Heart left ventricle (tissue), 16 donors: ENCODE data around the gene RAD51B. TPM values are rescaled to one million over a fixed set of nuclear protein-coding genes. Genes with fewer than 3 reads are reported as not detected.

Source experiments
- ATAC-seq, 4 donors: fragments of 200-7000 bp; cut with Tn5 transposase; one replicate each; pipeline ENCODE4 v1.9.1; 2020 to 2022; ENCODE audit warnings: moderate library complexity in 4 of 4, mild to moderate bottlenecking in 3 of 4, moderate number of reproducible peaks in 1 of 4
- DNase-seq, 5 donors: peaks; one replicate each; pipeline ENCODE4 v3.0.0-alpha.2; 2020
- H3K27ac ChIP-seq, 12 donors: fragments of 200-600 bp; sonication (generic) in 4 of 12; one replicate each; pipeline versions ENCODE4 v1.5.0 to v1.8.0; 2016 to 2022; ENCODE audit warnings: mild to moderate bottlenecking in 2 of 12
- H3K27me3 ChIP-seq, 9 donors: fragments of 200-600 bp; sonication (generic) in 2 of 9; one replicate each; pipeline versions ENCODE4 v1.5.1 to v1.8.0; 2016 to 2022; ENCODE audit warnings: mild to moderate bottlenecking in 3 of 9
- H3K36me3 ChIP-seq, 9 donors: fragments of 200-600 bp; sonication (generic) in 2 of 9; one replicate each; pipeline versions ENCODE4 v1.5.0 to v1.8.0; 2018 to 2022; ENCODE audit warnings: mild to moderate bottlenecking in 2 of 9
- H3K4me1 ChIP-seq, 12 donors: fragments of 200-600 bp; sonication (generic) in 4 of 12; one replicate each; pipeline versions ENCODE4 v1.5.0 to v1.8.0; 2016 to 2022; ENCODE audit warnings: mild to moderate bottlenecking in 3 of 12
- H3K4me3 ChIP-seq, 12 donors: fragments of 200-600 bp; sonication (generic) in 4 of 12; one replicate each; pipeline versions ENCODE4 v1.5.0 to v1.8.0; 2017 to 2022; ENCODE audit warnings: mild to moderate bottlenecking in 9 of 12, moderate library complexity in 4 of 12
- H3K9me3 ChIP-seq, 12 donors: fragments of 200-600 bp; sonication (generic) in 4 of 12; one replicate each; pipeline versions ENCODE4 v1.5.0 to v1.8.0; 2016 to 2022; ENCODE audit warnings: mild to moderate bottlenecking in 1 of 12
- CTCF ChIP-seq, 12 donors: fragments of 200-600 bp; sonication (generic) in 4 of 12; IDR thresholded peaks; one replicate each; pipeline versions ENCODE4 v1.5.0 to v1.8.0; 2018 to 2022; ENCODE audit warnings: antibody characterized with exemption in 12 of 12, mild to moderate bottlenecking in 5 of 12
- POLR2A ChIP-seq, 2 donors: fragments of 450-650 bp; IDR thresholded peaks; one replicate each; pipeline ENCODE4 v1.6.1; 2017; ENCODE audit warnings: antibody characterized with exemption in 2 of 2, mild to moderate bottlenecking in 2 of 2, moderate library complexity in 2 of 2
- WGBS, 4 donors: extraction: QIAGEN DNeasy Blood & Tissue Kit in 2 of 4; methylation state at CpG; one replicate each; pipeline versions ENCODE4 v1.1.5 to v1.1.7; 2013 to 2018; 5-methylcytosine and 5-hydroxymethylcytosine counted together
- intact Hi-C, 10 donors: fragments of 100-400 bp; cut with DNase I; formaldehyde crosslinking; loops; one replicate each; pipeline versions ENCODE4 v1.11.1 to v1.14.2; 2022
- polyA plus RNA-seq, 2 donors: library from polyadenylated mRNA; stranded (reverse); fragments of 200-250 nt; gene quantifications; one replicate each; pipeline ENCODE4 v1.2.3, GENCODE V29; 2013
- total RNA-seq, 9 donors: library from RNA; depleted of rRNA in 2 of 9; stranded (reverse); fragments of >200 nt in 2 of 9; fragmentation: NEBNext Ultra II Directional in 3 of 9; extraction: Animal tissue kit (Norgen Biotek cat#: 25700) in 3 of 9; gene quantifications; one replicate each; pipeline versions ENCODE4 v1.1.0 to v1.2.4, GENCODE V29; 2016 to 2023
- donor health status: ischemic (EF 13 %, LVEDD 7.1; RV severe dilation, severe dysfunction).
- donor health status: healthy with polysubstance abuse.
- donor health status: DM: no; HTN: yes; CAD: no.
- donor health status: DM: no; HTN: no; CAD: no.
- donor health status: ischemic (EF 25% LVEDD 6.9; RV normal size, moderate dysfunction).
- donor health status: ischemic (EF 25% LVEDD 5.7; RV mildly dilated, moderate dysfunction).
- donor health status: healthy.
- donor health status: DM: yes; HTN: yes; CAD: no.
- donor health status: ischemic (EF 35%, LVEDD 5.7; RV mildly dilated, moderate dysfunction).
- donor health status: nonischemic (EF 11% LVEDD 7.7; RV severe dilation, severe dysfunction).
- donor health status: DM: yes; HTN: yes; CAD: no.
- donor health status: PGD.
- donor health status: ischemic (EF 29% LVEDD 5.4; RV normal size, mild dysfunction).
- donor health status: nonischemic (EF 23%, LVEDD 6.1; RV moderate dilation, normal function).

RAD51B gene
- total and polyA plus RNA-seq, 11 donors: 1.3 to 11.3 (median 3.2) TPM

GRCh38 chr14:68566075-68566474 lies 746.5 kb downstream of the RAD51B start:
- Histone ChIP-seq H3K36me3 (no peaks in the 10 kb centered on the region), H3K4me1 (peaks cover 7 to 84% (median 51%) of the 10 kb centered on the region in 12 donors), H3K4me3 (no peak overlapping the region), H3K9me3 (peaks cover 0 to 1% (median 0%) of the 10 kb centered on the region in 12 donors), H3K27me3 (no peaks in the 10 kb centered on the region), H3K27ac (peak overlapping the region in 7 of 12 donors; percentile 65 to 83 (median 79))
- intact Hi-C loops: no loop called here
- ATAC-seq (no peak), DNase-seq (no peak)
- TF ChIP-seq CTCF (IDR thresholded peaks at IDR 0.05): no peak
- TF ChIP-seq POLR2A (IDR thresholded peaks at IDR 0.05): no peak
- 89 to 97% (median 92%) methylated on average over 2 of the region's 2 CpGs for WGBS, 4 donors

- ATAC-seq (no peak), DNase-seq (peak in 1 of 5 donors; percentile 5)
- intact Hi-C loops: no loop called here
- no peaks in the 10 kb centered on the region for H3K36me3 ChIP-seq
- WGBS, 4 donors: 80 to 88% (median 83%) methylated on average over 9 to 13 of the region's 13 CpGs
- TF ChIP-seq CTCF (IDR thresholded peaks at IDR 0.05): no peak
- no peak for TF ChIP-seq POLR2A (IDR thresholded peaks at IDR 0.05)
- peak overlapping the region in 8 of 12 donors; percentile 1 to 73 (median 35) for H3K27ac ChIP-seq
- peaks cover 0 to 6% (median 0%) of the 10 kb centered on the region in 12 donors for H3K9me3 ChIP-seq
- H3K4me1 ChIP-seq: peaks cover 7 to 55% (median 36%) of the 10 kb centered on the region in 12 donors
- H3K27me3 ChIP-seq: no peaks in the 10 kb centered on the region
- H3K4me3 ChIP-seq: no peak overlapping the region
Observed at GRCh38 chr14:68568907-68569897, 749.6 kb downstream of the RAD51B start.

- ATAC-seq (peak; percentile 17 to 44 (median 27)), DNase-seq (peak in 1 of 5 donors; percentile 25)
- Histone ChIP-seq H3K9me3 (peaks cover 0 to 6% (median 0%) of the 10 kb centered on the region in 12 donors), H3K4me1 (peaks cover 7 to 52% (median 29%) of the 10 kb centered on the region in 12 donors), H3K4me3 (no peak overlapping the region), H3K27ac (peak overlapping the region in 9 of 12 donors; percentile 6 to 65 (median 17)), H3K36me3 (no peaks in the 10 kb centered on the region), H3K27me3 (no peaks in the 10 kb centered on the region)
- TF ChIP-seq CTCF (IDR thresholded peaks at IDR 0.05) (no peak), POLR2A (IDR thresholded peaks at IDR 0.05) (no peak)
- intact Hi-C loops: no loop called here
- WGBS, 4 donors: 65 to 71% (median 67%) methylated on average over 4 of the region's 4 CpGs
Observed at GRCh38 chr14:68569970-68570409, 750.4 kb downstream of the RAD51B start.

- no peak for DNase-seq
- TF ChIP-seq CTCF (IDR thresholded peaks at IDR 0.05): no peak
- no peak for TF ChIP-seq POLR2A (IDR thresholded peaks at IDR 0.05)
- Histone ChIP-seq H3K27me3 (no peaks in the 10 kb centered on the region), H3K4me1 (peaks cover 4 to 50% (median 19%) of the 10 kb centered on the region in 12 donors), H3K27ac (no peak overlapping the region), H3K9me3 (peaks cover 0 to 6% (median 0%) of the 10 kb centered on the region in 12 donors), H3K36me3 (no peaks in the 10 kb centered on the region), H3K4me3 (no peak overlapping the region)
- 95 to 100% (median 99%) methylated on average over 4 of the region's 4 CpGs for WGBS, 4 donors
- no peak for ATAC-seq
- intact Hi-C loops: no loop called here
Observed at GRCh38 chr14:68571114-68571591, 751.6 kb downstream of the RAD51B start.
